GM21717 (cell line): Measurements from ENCODE around the gene OR6C65.
"Not testable (repeated sequence)": the region's sequence is repeated elsewhere in the genome, so short reads cannot be mapped to it uniquely, and the experiment has no call there.

Experiments
- ATAC-seq: cut with Tn5 transposase; IDR thresholded peaks from one replicate; pipeline ENCODE4 v1.9.1; 2021; ENCODE audit warnings: mild to moderate bottlenecking, moderate library complexity; ENCODE audit not compliant: unreplicated experiment

Gene OR6C65

GRCh38 chr12:55400229-55400628, at the start of gene OR6C65:
OR6C65 (plus strand) TSS chr12:55400529; CDS start chr12:55400529, 0 bp downstream.
- no peak for ATAC-seq

GRCh38 chr12:55355338-55355737, 45.0 kb upstream of the OR6C65 start:
- not testable (repeated sequence) for ATAC-seq

GRCh38 chr12:55362675-55363074, 37.7 kb upstream of the OR6C65 start, which contains the start of gene OR6C75:
OR6C75 (plus strand) TSS chr12:55362975; CDS start chr12:55365111, 2,136 bp downstream.
- ATAC-seq: no peak

GRCh38 chr12:55365086-55365485, 35.2 kb upstream of the OR6C65 start:
- ATAC-seq: no peak

- no peak for ATAC-seq
These were observed 27.8 kb upstream of the OR6C65 start for GRCh38 chr12:55372521-55372920.

GRCh38 chr12:55385891-55386290, 14.4 kb upstream of the OR6C65 start:
- ATAC-seq: no peak

GRCh38 chr12:55392032-55392795, 8.1 kb upstream of the OR6C65 start:
- ATAC-seq: no peak

GRCh38 chr12:55396326-55396725, 4.0 kb upstream of the OR6C65 start:
- no peak for ATAC-seq

- ATAC-seq: no peak
These were observed 7.5 kb downstream of the OR6C65 start for GRCh38 chr12:55407866-55408265.

- ATAC-seq: not testable (repeated sequence)
These were observed 8.8 kb downstream of the OR6C65 start for GRCh38 chr12:55409133-55409532.

GRCh38 chr12:55412138-55412537, 11.8 kb downstream of the OR6C65 start:
- not testable (repeated sequence) for ATAC-seq

- not testable (repeated sequence) for ATAC-seq
These were observed 13.4 kb downstream of the OR6C65 start for GRCh38 chr12:55413498-55414388.

- ATAC-seq: not testable (repeated sequence)
These were observed 14.1 kb downstream of the OR6C65 start for GRCh38 chr12:55414396-55414823.

- ATAC-seq: not testable (repeated sequence)
These were observed 14.6 kb downstream of the OR6C65 start for GRCh38 chr12:55414889-55415288.

GRCh38 chr12:55416961-55417360, 16.6 kb downstream of the OR6C65 start:
- ATAC-seq: no peak

- no peak for ATAC-seq
These were observed 20.1 kb downstream of the OR6C65 start for GRCh38 chr12:55420307-55420962.

GRCh38 chr12:55425954-55426353, 25.6 kb downstream of the OR6C65 start, which contains the start of gene OR6C76:
OR6C76 (plus strand) TSS chr12:55426254; CDS start chr12:55426254, 0 bp downstream.
- ATAC-seq: no peak

GRCh38 chr12:55428331-55429243, 28.3 kb downstream of the OR6C65 start:
- ATAC-seq: no peak

- ATAC-seq: not testable (repeated sequence)
These were observed 40.9 kb downstream of the OR6C65 start for GRCh38 chr12:55441233-55441632.

GRCh38 chr12:55443776-55444175, 43.4 kb downstream of the OR6C65 start, which contains the start of gene OR6C2:
OR6C2 (plus strand) TSS chr12:55444076; CDS start chr12:55452214, 8,138 bp downstream.
- ATAC-seq: no peak
